ENCODE measurements around the gene MAP3K2.

MAP3K2 gene

DNA sequence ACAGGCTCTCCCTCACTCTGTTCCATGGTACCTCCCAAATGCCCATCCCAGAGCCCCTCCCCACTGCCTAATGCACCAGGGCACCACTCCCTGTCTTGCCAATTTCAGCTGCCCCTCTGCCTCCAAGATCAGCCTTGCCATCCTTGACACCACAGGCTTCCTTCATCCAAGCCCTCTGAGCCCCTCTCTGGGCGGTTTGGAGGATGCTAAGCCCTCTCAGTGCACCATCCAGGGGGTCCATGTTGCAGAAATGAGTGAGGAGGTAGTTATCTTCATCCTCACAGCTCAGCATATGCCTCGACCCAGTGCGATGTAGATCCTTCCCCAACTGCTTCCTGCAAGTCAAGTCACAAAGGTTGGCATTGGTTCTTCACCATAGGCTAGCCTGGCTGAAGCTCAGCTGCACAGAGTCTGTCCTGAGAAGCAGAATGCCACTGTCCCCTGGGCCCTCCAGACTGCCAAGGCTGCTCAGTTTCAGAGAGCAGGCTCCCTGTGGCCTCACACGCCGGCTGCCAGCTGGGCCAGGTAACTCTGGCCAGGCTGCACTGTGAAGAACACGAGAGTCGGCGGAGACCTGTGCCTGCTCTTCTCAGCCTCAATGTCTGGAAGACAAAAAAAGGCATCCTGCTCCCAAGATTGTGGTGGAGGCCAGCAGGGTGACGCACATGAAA lies 9.9 kb upstream of the MAP3K2 start:
- no peak overlapping the region for H2AFZ ChIP-seq (ENCODE audit: low read length)
- no peak overlapping the region for H3K4me3 ChIP-seq (ENCODE audit: low read length in 2 of 2)
- peak overlapping the region; percentile 24 for H3K18ac ChIP-seq (ENCODE audit: low read length)
- no peak overlapping the region for H2BK12ac ChIP-seq (ENCODE audit: low read length)
- no peak overlapping the region for H2BK5ac ChIP-seq (ENCODE audit: low read length)
- H4K8ac ChIP-seq (ENCODE audit: low read depth, low read length), result no peak overlapping the region
- no peak overlapping the region for H3K27ac ChIP-seq (replicated peaks; ENCODE audit: low read length)
- H3K36me3 ChIP-seq (replicated peaks in 1 of 2; ENCODE audit: control insufficient read depth in 2 of 2, insufficient read depth in 2 of 2, low read length in 2 of 2), result no peaks in the 10 kb centered on the region
- H2BK120ac ChIP-seq (ENCODE audit: low read depth, low read length), result no peak overlapping the region
- no peak overlapping the region for H2BK15ac ChIP-seq (ENCODE audit: low read length)
- no peak overlapping the region for H3K14ac ChIP-seq (ENCODE audit: low read length)
- DNase-seq (ENCODE audit: low spot score), result no peak
- no peak overlapping the region for H3K9ac ChIP-seq (ENCODE audit: low read depth, low read length, poor library complexity)
- peaks cover 0 to 3% of the 10 kb centered on the region in 2 donors for H3K9me3 ChIP-seq (replicated peaks in 1 of 2; ENCODE audit: control insufficient read depth in 2 of 2, insufficient read depth in 1 of 2, low read depth in 1 of 2, low read length in 2 of 2)
- no peak overlapping the region for H3K4ac ChIP-seq (ENCODE audit: low read length)
- no peak overlapping the region for H3K4me2 ChIP-seq (ENCODE audit: insufficient read depth, low read length, poor library complexity, severe bottlenecking)
- peak overlapping the region; percentile 13 for H2AK5ac ChIP-seq (ENCODE audit: low read depth, low read length)
- H3K23ac ChIP-seq (ENCODE audit: low read depth, low read length, poor library complexity), result peak overlapping the region; percentile 20
- H3K4me1 ChIP-seq (ENCODE audit: control insufficient read depth in 2 of 2, insufficient read depth in 1 of 2, low read depth in 1 of 2, low read length in 2 of 2), result peaks cover 2 to 9% of the 10 kb centered on the region in 2 donors
- H4K91ac ChIP-seq (ENCODE audit: low read depth, low read length, poor library complexity), result no peak overlapping the region
- peaks cover 0 to 6% (median 0%) of the 10 kb centered on the region in 3 experiments for H3K27me3 ChIP-seq (ENCODE audit: control insufficient read depth in 3 of 3, insufficient read depth in 3 of 3, low read depth in 1 of 3, low read length in 3 of 3)
- H3K79me1 ChIP-seq (ENCODE audit: low read depth, low read length), result no peaks in the 10 kb centered on the region
- WGBS, 2 donors (ENCODE audit: extremely low coverage in 2 of 2, insufficient read length in 2 of 2, insufficient replicate concordance in 1 of 2), result no CpG with 5 or more reads among the region's 9 CpGs

DNA sequence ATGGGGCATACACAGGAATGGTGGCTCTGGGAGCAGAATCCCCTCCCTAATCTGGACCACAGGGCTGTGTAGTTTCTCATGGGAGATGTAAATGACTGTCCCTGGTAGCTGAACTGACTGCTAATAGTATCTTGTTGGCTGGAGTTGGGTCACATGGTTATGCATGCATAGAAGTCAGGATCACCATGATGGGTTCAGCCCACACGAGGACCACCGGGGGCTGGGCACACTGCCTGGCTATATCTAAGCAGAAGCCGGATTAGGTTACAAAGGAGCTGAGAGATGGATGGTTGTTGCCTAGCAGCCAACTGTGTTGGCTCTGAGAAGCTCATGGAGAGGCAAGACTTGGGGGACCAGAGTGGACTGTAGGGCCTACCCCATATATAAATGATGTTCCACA lies 6.7 kb upstream of the MAP3K2 start:
- DNase-seq (ENCODE audit: low spot score), result no peak
- Histone ChIP-seq H2AFZ (ENCODE audit: low read length) (no peak overlapping the region), H3K27me3 (ENCODE audit: control insufficient read depth in 3 of 3, insufficient read depth in 3 of 3, low read depth in 1 of 3, low read length in 3 of 3) (no peaks in the 10 kb centered on the region), H2BK12ac (ENCODE audit: low read length) (no peak overlapping the region), H3K4ac (ENCODE audit: low read length) (no peak overlapping the region), H3K9me3 (replicated peaks in 1 of 2; ENCODE audit: control insufficient read depth in 2 of 2, insufficient read depth in 1 of 2, low read depth in 1 of 2, low read length in 2 of 2) (peaks cover 0 to 3% of the 10 kb centered on the region in 2 donors), H4K8ac (ENCODE audit: low read depth, low read length) (no peak overlapping the region), H3K79me1 (ENCODE audit: low read depth, low read length) (no peaks in the 10 kb centered on the region), H3K9ac (ENCODE audit: low read depth, low read length, poor library complexity) (no peak overlapping the region), H2AK5ac (ENCODE audit: low read depth, low read length) (no peak overlapping the region), H3K14ac (ENCODE audit: low read length) (no peak overlapping the region), H3K23ac (ENCODE audit: low read depth, low read length, poor library complexity) (no peak overlapping the region), H3K4me3 (ENCODE audit: low read length in 2 of 2) (no peak overlapping the region), H3K36me3 (replicated peaks in 1 of 2; ENCODE audit: control insufficient read depth in 2 of 2, insufficient read depth in 2 of 2, low read length in 2 of 2) (no peaks in the 10 kb centered on the region), H2BK120ac (ENCODE audit: low read depth, low read length) (no peak overlapping the region), H2BK15ac (ENCODE audit: low read length) (no peak overlapping the region), H3K27ac (replicated peaks; ENCODE audit: low read length) (no peak overlapping the region), H4K91ac (ENCODE audit: low read depth, low read length, poor library complexity) (no peak overlapping the region), H2BK5ac (ENCODE audit: low read length) (no peak overlapping the region), H3K4me2 (ENCODE audit: insufficient read depth, low read length, poor library complexity, severe bottlenecking) (no peak overlapping the region), H3K18ac (ENCODE audit: low read length) (no peak overlapping the region), H3K4me1 (ENCODE audit: control insufficient read depth in 2 of 2, insufficient read depth in 1 of 2, low read depth in 1 of 2, low read length in 2 of 2) (peaks cover 2 to 9% of the 10 kb centered on the region in 2 donors)
- no CpG with 5 or more reads among the region's 3 CpGs for WGBS, 2 donors (ENCODE audit: extremely low coverage in 2 of 2, insufficient read length in 2 of 2, insufficient replicate concordance in 1 of 2)

DNA sequence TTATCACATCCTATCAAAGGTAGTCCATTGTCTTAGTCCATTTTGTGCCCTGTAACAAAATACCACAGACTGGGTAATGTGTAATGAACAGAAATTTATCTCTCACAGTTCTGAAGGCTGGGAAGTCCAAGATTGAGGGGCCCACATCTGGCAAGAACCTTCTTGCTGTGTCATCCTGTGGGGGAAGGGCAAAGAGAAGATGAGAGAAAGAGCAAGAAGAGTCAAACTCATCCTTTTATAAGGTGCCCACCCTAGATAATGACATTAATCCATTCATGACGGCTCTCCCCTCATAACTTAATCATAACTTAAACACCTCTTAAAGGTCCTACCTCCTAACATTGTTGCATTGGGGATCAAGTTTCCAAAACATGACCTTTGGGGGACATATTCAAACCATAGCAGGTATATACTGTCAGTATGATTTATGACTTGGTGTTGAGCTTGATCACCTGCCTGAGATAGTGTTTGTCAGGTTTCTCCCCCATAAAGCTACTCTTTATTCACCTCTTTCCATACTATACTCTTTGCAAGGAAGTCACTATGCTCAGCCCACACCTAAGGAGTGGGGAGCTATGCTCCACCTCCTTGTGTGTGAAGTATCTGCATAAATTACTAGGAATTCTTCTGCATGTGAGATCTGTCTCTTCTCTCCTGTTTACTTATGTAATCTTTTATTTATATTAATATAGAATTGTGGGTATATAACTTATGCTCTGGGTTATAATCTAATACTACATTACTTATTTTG lies 5.2 kb upstream of the MAP3K2 start:
- Histone ChIP-seq H3K36me3 (replicated peaks in 1 of 2; ENCODE audit: control insufficient read depth in 2 of 2, insufficient read depth in 2 of 2, low read length in 2 of 2) (no peaks in the 10 kb centered on the region), H2AK5ac (ENCODE audit: low read depth, low read length) (no peak overlapping the region), H3K4me3 (ENCODE audit: low read length in 2 of 2) (no peak overlapping the region), H4K8ac (ENCODE audit: low read depth, low read length) (no peak overlapping the region), H3K18ac (ENCODE audit: low read length) (no peak overlapping the region), H2BK15ac (ENCODE audit: low read length) (no peak overlapping the region), H3K79me1 (ENCODE audit: low read depth, low read length) (no peaks in the 10 kb centered on the region), H3K14ac (ENCODE audit: low read length) (no peak overlapping the region), H3K9me3 (replicated peaks in 1 of 2; ENCODE audit: control insufficient read depth in 2 of 2, insufficient read depth in 1 of 2, low read depth in 1 of 2, low read length in 2 of 2) (peaks cover 0 to 3% of the 10 kb centered on the region in 2 donors), H3K9ac (ENCODE audit: low read depth, low read length, poor library complexity) (no peak overlapping the region), H3K27ac (replicated peaks; ENCODE audit: low read length) (no peak overlapping the region), H3K23ac (ENCODE audit: low read depth, low read length, poor library complexity) (no peak overlapping the region), H3K4ac (ENCODE audit: low read length) (no peak overlapping the region), H2BK12ac (ENCODE audit: low read length) (no peak overlapping the region), H3K27me3 (ENCODE audit: control insufficient read depth in 3 of 3, insufficient read depth in 3 of 3, low read depth in 1 of 3, low read length in 3 of 3) (peaks cover 0 to 4% (median 0%) of the 10 kb centered on the region in 3 experiments), H2AFZ (ENCODE audit: low read length) (no peak overlapping the region), H2BK120ac (ENCODE audit: low read depth, low read length) (no peak overlapping the region), H2BK5ac (ENCODE audit: low read length) (no peak overlapping the region), H3K4me2 (ENCODE audit: insufficient read depth, low read length, poor library complexity, severe bottlenecking) (no peak overlapping the region), H3K4me1 (ENCODE audit: control insufficient read depth in 2 of 2, insufficient read depth in 1 of 2, low read depth in 1 of 2, low read length in 2 of 2) (peaks cover 2 to 9% of the 10 kb centered on the region in 2 donors), H4K91ac (ENCODE audit: low read depth, low read length, poor library complexity) (no peak overlapping the region)
- DNase-seq (ENCODE audit: low spot score), result no peak
- WGBS, 2 donors (ENCODE audit: extremely low coverage in 2 of 2, insufficient read length in 2 of 2, insufficient replicate concordance in 1 of 2), result no CpG with 5 or more reads among the region's 1 CpG

DNA sequence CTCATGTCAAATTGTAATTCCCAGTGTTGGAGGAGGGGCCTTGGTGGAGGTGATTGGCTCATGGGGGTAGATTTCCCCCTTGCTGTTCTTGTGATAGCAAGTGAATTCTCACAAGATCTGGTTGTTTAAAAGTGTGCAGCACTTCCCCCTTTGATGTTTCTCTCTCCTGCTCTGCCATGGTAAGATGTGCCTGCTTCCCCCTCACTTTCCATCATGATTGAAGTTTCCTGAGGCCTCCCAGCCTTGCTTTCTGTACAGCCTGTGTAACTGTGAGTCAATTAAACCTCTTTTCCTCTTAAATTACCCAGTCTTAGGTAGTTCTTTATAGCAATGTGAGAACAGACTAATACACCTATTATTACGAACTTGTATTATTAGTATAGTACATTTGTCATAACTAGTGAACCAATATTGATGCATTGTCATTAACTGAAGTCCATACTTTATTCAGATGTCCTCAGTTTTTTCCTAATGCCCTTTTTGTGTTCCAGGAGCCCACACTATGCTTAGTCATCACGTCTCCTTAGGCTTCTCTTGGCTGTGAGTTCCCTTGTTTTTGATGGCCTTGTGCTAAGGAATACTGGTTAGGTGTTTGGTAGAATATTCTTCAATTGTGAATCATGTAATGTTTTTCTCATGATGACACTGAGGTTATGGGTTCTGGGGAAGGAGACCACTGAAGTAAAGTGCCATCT lies 4.5 kb upstream of the MAP3K2 start:
- no peak overlapping the region for H3K4me3 ChIP-seq (ENCODE audit: low read length in 2 of 2)
- no peak overlapping the region for H2BK15ac ChIP-seq (ENCODE audit: low read length)
- no peak overlapping the region for H3K4ac ChIP-seq (ENCODE audit: low read length)
- no peak overlapping the region for H4K91ac ChIP-seq (ENCODE audit: low read depth, low read length, poor library complexity)
- peaks cover 0 to 3% of the 10 kb centered on the region in 2 donors for H3K9me3 ChIP-seq (replicated peaks in 1 of 2; ENCODE audit: control insufficient read depth in 2 of 2, insufficient read depth in 1 of 2, low read depth in 1 of 2, low read length in 2 of 2)
- H2BK120ac ChIP-seq (ENCODE audit: low read depth, low read length), result no peak overlapping the region
- H3K79me1 ChIP-seq (ENCODE audit: low read depth, low read length), result peaks cover 2% of the 10 kb centered on the region
- no peak overlapping the region for H2BK12ac ChIP-seq (ENCODE audit: low read length)
- no CpG with 5 or more reads among the region's 2 CpGs for WGBS, 2 donors (ENCODE audit: extremely low coverage in 2 of 2, insufficient read length in 2 of 2, insufficient replicate concordance in 1 of 2)
- no peak for DNase-seq (ENCODE audit: low spot score)
- no peak overlapping the region for H3K14ac ChIP-seq (ENCODE audit: low read length)
- H2BK5ac ChIP-seq (ENCODE audit: low read length), result no peak overlapping the region
- no peak overlapping the region for H3K9ac ChIP-seq (ENCODE audit: low read depth, low read length, poor library complexity)
- no peak overlapping the region for H4K8ac ChIP-seq (ENCODE audit: low read depth, low read length)
- H3K27me3 ChIP-seq (ENCODE audit: control insufficient read depth in 3 of 3, insufficient read depth in 3 of 3, low read depth in 1 of 3, low read length in 3 of 3), result peaks cover 0 to 4% (median 0%) of the 10 kb centered on the region in 3 experiments
- H3K27ac ChIP-seq (replicated peaks; ENCODE audit: low read length), result no peak overlapping the region
- H3K4me1 ChIP-seq (ENCODE audit: control insufficient read depth in 2 of 2, insufficient read depth in 1 of 2, low read depth in 1 of 2, low read length in 2 of 2), result peaks cover 2 to 6% of the 10 kb centered on the region in 2 donors
- no peak overlapping the region for H3K23ac ChIP-seq (ENCODE audit: low read depth, low read length, poor library complexity)
- H3K36me3 ChIP-seq (replicated peaks in 1 of 2; ENCODE audit: control insufficient read depth in 2 of 2, insufficient read depth in 2 of 2, low read length in 2 of 2), result no peaks in the 10 kb centered on the region
- no peak overlapping the region for H3K18ac ChIP-seq (ENCODE audit: low read length)
- no peak overlapping the region for H3K4me2 ChIP-seq (ENCODE audit: insufficient read depth, low read length, poor library complexity, severe bottlenecking)
- H2AFZ ChIP-seq (ENCODE audit: low read length), result no peak overlapping the region
- H2AK5ac ChIP-seq (ENCODE audit: low read depth, low read length), result no peak overlapping the region
